GM19035 (cell line): ENCODE results near the gene PYDC1.
"Not testable (repeated sequence)": the region's sequence is repeated elsewhere in the genome, so short reads cannot be mapped to it uniquely, and the experiment has no call there.

Experiments
- ATAC-seq: cut with Tn5 transposase; IDR thresholded peaks from one replicate; pipeline ENCODE4 v1.9.1; 2021; ENCODE audit not compliant: unreplicated experiment

The PYDC1 gene

GRCh38 chr16:31196324-31197088, 20.4 kb downstream of the PYDC1 start:
- ATAC-seq, result no peak

DNA sequence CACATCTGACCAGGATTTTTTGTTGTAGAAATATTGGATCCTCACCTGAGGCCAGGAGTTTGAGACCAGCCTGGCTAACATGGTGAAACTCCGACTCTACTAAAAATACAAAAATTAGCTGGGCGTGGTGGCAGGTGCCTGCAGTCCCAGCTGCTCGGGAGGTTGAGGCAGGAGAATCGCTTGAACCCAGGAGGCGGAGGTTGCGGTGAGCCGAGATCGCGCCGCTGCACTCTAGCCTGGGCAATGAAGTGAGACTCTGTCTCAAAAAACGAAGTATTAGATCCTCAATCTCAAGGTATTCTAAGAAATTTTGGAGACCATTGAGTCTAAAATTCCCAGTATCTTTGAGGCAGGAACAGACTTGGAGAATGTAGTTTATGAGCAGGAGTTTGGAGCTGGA, 21.1 kb downstream of the PYDC1 start:
- ATAC-seq, result not testable (repeated sequence)

- no peak for ATAC-seq
These were observed 22.0 kb downstream of the PYDC1 start for GRCh38 chr16:31194898-31195297.

DNA sequence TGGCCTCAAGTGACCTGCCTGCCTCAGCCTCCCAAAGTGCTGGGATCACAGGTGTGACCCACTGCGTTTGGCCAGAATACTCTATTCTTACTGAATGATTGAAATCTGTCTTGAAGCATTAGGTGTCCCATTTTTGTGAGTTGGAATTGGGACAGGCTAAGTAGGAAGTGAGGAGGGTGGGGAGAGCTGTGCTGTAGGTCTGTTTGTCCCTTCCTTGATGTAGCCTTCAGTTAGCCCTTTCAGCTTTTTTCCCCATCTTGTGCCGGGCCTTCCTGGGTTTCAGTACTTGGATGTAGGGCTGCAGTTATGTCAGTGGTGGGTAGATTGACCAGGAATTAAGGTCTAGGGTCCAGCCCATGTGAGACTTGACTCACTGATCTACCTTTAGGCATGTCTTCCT, 23.1 kb downstream of the PYDC1 start:
- no peak for ATAC-seq

- no peak for ATAC-seq
These were observed 23.9 kb downstream of the PYDC1 start for GRCh38 chr16:31192856-31193642.

GRCh38 chr16:31191697-31192428, 25.1 kb downstream of the PYDC1 start:
- ATAC-seq, result no peak

GRCh38 chr16:31190818-31191444, 26.0 kb downstream of the PYDC1 start:
- no peak for ATAC-seq

DNA sequence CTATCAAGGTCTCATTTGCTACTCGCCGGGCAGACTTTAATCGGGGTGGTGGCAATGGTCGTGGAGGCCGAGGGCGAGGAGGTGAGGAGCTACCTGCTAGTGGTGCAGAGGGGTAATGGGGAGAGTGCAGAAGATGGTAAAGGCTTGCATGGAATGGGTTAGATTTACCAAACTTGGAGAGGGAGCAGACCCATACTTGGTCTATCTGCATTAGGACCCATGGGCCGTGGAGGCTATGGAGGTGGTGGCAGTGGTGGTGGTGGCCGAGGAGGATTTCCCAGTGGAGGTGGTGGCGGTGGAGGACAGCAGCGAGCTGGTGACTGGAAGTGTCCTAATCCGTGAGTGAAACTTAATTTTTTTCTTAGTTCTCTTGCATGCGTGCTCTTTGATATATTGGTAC, 26.9 kb downstream of the PYDC1 start:
- ATAC-seq, result no peak

DNA sequence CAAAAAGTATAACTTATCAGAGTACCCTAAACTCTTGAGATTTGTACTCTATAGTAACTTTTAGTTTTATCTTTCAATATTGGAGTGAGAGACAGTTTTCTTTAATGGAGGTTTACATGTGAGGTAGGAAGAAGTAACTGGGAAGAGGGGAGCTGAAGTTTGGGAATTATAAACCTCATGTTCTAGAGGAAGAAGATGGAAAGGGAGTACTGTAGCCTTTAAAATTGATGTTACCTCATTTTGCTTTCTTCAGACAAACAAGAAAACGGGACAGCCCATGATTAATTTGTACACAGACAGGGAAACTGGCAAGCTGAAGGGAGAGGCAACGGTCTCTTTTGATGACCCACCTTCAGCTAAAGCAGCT, 27.5 kb downstream of the PYDC1 start:
- no peak for ATAC-seq

- no peak for ATAC-seq
These were observed 28.2 kb downstream of the PYDC1 start for GRCh38 chr16:31188450-31189411.

- no peak for ATAC-seq
These were observed 29.1 kb downstream of the PYDC1 start for GRCh38 chr16:31187808-31188189.

GRCh38 chr16:31186930-31187807, 29.8 kb downstream of the PYDC1 start:
- no peak for ATAC-seq

DNA sequence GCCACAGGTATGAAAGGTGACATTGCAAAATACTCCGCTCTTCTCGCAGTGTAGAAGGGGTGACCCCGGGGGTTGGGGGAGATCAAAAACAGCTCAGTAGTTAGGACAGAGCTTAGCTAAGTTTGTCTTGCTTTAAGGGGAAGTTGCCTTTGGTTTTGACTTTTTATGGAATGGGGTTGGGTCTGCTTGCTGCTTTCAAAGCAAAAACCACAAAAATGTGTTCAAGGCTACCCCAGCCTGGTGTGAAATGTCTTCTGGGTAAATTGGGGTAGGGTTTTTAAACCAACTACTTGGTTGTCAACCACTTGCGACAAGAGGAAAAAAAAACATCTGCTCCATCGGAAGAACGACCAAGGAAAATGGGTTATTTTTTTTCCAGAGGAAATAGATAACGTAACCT, 30.8 kb downstream of the PYDC1 start:
- no peak for ATAC-seq

- ATAC-seq, result no peak
These were observed 31.6 kb downstream of the PYDC1 start for GRCh38 chr16:31185339-31185738.

GRCh38 chr16:31184888-31185287, 32.0 kb downstream of the PYDC1 start:
- ATAC-seq, result no peak

DNA sequence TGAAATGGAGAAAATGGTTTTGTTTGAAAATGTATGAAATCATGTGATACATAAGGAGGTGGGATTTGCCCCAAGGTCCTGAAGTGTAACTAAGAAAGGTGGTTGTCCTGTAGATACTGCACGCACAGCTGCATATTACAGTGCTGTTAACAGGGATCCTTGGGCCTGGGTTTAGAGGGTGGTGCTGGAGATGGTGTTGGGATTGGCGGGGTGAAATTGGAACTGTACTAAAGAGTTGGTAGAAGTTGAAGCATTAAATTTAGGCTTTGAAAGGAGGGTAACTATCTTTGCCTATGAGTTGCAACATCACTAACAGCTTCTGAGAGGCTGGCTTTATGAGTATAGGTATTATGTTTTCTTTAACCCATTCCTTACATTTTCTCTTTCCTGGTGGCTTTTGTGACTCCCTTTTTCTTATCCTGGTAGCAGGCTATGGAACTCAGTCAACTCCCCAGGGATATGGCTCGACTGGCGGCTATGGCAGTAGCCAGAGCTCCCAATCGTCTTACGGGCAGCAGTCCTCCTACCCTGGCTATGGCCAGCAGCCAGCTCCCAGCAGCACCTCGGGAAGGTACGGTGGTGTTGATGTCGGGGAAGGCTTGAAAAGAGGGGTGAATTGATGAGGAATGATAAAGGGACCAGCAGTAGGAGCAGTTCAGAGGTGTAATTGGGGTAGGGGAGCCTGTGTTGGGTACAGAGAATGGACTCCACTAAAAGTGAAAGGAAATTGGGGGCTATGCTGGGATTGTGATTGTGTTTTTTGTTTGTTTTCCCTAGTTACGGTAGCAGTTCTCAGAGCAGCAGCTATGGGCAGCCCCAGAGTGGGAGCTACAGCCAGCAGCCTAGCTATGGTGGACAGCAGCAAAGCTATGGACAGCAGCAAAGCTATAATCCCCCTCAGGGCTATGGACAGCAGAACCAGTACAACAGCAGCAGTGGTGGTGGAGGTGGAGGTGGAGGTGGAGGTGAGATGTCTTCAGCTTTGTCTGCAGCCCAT, 33.2 kb downstream of the PYDC1 start:
- no peak for ATAC-seq

DNA sequence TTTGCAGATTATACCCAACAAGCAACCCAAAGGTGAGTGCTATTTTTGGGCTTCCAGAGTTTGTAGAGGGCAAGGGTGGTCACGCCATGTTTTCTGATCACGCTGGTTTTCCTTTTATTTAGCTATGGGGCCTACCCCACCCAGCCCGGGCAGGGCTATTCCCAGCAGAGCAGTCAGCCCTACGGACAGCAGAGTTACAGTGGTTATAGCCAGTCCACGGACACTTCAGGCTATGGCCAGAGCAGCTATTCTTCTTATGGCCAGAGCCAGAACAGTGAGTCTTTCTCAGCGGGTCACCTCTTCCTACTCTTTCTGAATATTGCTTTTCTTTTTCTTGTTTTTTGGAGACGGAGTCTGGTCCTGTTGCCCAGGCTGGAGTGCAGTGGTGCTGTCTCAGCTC, 34.5 kb downstream of the PYDC1 start:
- ATAC-seq, result no peak
